Trophoblast cell (in vitro differentiated cells and primary cell): Measurements from ENCODE around the gene CAMK1D.

Source experiments
- DNase-seq, 2 donors: peaks; one replicate each; pipeline ENCODE4 v3.0.0-alpha.2; 2016
- H2AFZ ChIP-seq: 2 replicates; pipeline ENCODE4 v1.6.1; 2013; ENCODE audit warnings: low read length, moderate library complexity, mild to moderate bottlenecking; ENCODE audit not compliant: insufficient read depth, poor library complexity
- H2AK5ac ChIP-seq: 2 replicates; pipeline ENCODE4 v1.6.1; 2013; ENCODE audit warnings: mild to moderate bottlenecking, low read length
- H2BK120ac ChIP-seq: 2 replicates; pipeline ENCODE4 v1.6.1; 2013; ENCODE audit warnings: low read length, mild to moderate bottlenecking, moderate library complexity; ENCODE audit not compliant: insufficient read depth, poor library complexity
- H2BK12ac ChIP-seq: 2 replicates; pipeline ENCODE4 v1.6.1; 2013; ENCODE audit warnings: mild to moderate bottlenecking, low read length, moderate library complexity
- H2BK5ac ChIP-seq: 2 replicates; pipeline ENCODE4 v1.6.1; 2013; ENCODE audit warnings: low read length, low read depth, moderate library complexity, mild to moderate bottlenecking; ENCODE audit not compliant: poor library complexity
- H3K14ac ChIP-seq: 2 replicates; pipeline ENCODE4 v1.6.1; 2013; ENCODE audit warnings: mild to moderate bottlenecking, low read length
- H3K18ac ChIP-seq: 2 replicates; pipeline ENCODE4 v1.6.1; 2013; ENCODE audit warnings: mild to moderate bottlenecking, low read length
- H3K23ac ChIP-seq: 2 replicates; pipeline ENCODE4 v1.6.1; 2013; ENCODE audit warnings: low read length
- H3K27ac ChIP-seq: 2 replicates; pipeline ENCODE4 v1.5.1; 2013; ENCODE audit warnings: low read depth, mild to moderate bottlenecking, inconsistent platforms, low read length, moderate library complexity
- H3K27me3 ChIP-seq: 2 replicates; pipeline ENCODE4 v1.6.1; 2013; ENCODE audit warnings: inconsistent platforms, mild to moderate bottlenecking, low read length, moderate library complexity; ENCODE audit not compliant: insufficient read depth
- H3K36me3 ChIP-seq, 2 experiments: 1 replicate in 1 of 2; 2 replicates in 1 of 2; pipeline ENCODE4 v1.6.1; 2013; ENCODE audit warnings: low read length in 2 of 2, mild to moderate bottlenecking in 2 of 2, moderate library complexity in 1 of 2; ENCODE audit not compliant: insufficient read depth in 2 of 2, control insufficient read depth in 1 of 2
- H3K4ac ChIP-seq: 2 replicates; pipeline ENCODE4 v1.6.1; 2013; ENCODE audit warnings: low read depth, mild to moderate bottlenecking, low read length, moderate library complexity
- H3K4me1 ChIP-seq, 2 experiments: 1 replicate in 1 of 2; 2 replicates in 1 of 2; pipeline ENCODE4 v1.6.1; 2013; ENCODE audit warnings: low read length in 2 of 2, mild to moderate bottlenecking in 2 of 2, moderate library complexity in 1 of 2; ENCODE audit not compliant: insufficient read depth in 2 of 2, control insufficient read depth in 1 of 2
- H3K4me2 ChIP-seq: 2 replicates; pipeline ENCODE4 v1.6.1; 2013; ENCODE audit warnings: inconsistent platforms, mild to moderate bottlenecking, low read length, moderate library complexity
- H3K4me3 ChIP-seq: 2 replicates; pipeline ENCODE4 v1.5.1; 2013; ENCODE audit warnings: mild to moderate bottlenecking, low read depth, low read length, inconsistent platforms
- H3K79me1 ChIP-seq: one replicate; pipeline ENCODE4 v1.6.1; 2013; ENCODE audit warnings: low read length
- H3K79me2 ChIP-seq: 2 replicates; pipeline ENCODE4 v1.6.1; 2013; ENCODE audit warnings: low read length, mild to moderate bottlenecking; ENCODE audit not compliant: control insufficient read depth, insufficient read depth, poor library complexity
- H3K9ac ChIP-seq: 2 replicates; pipeline ENCODE4 v1.6.1; 2013; ENCODE audit warnings: mild to moderate bottlenecking, low read length
- H3K9me3 ChIP-seq: 2 replicates; pipeline ENCODE4 v1.6.1; 2013; ENCODE audit warnings: low read depth, mild to moderate bottlenecking, control low read depth, inconsistent platforms, low read length; ENCODE audit not compliant: insufficient read depth
- H4K12ac ChIP-seq: 2 replicates; pipeline ENCODE4 v1.6.1; 2013; ENCODE audit warnings: low read depth, mild to moderate bottlenecking, low read length, moderate library complexity
- H4K8ac ChIP-seq: 2 replicates; pipeline ENCODE4 v1.6.1; 2013; ENCODE audit warnings: low read depth, mild to moderate bottlenecking, low read length, moderate library complexity
- H4K91ac ChIP-seq: one replicate; pipeline ENCODE4 v1.6.1; 2013; ENCODE audit warnings: low read depth, mild to moderate bottlenecking, low read length, moderate library complexity
- WGBS: extraction: QIAGEN DNeasy Blood & Tissue Kit; methylation state at CpG from one replicate; pipeline ENCODE4 v1.1.7; 2013; ENCODE audit warnings: missing lambda C conversion rate; ENCODE audit not compliant: insufficient read length, insufficient coverage; ENCODE audit errors: extremely low coverage; 5-methylcytosine and 5-hydroxymethylcytosine counted together

CAMK1D gene

GRCh38 chr10:12394241-12395033, 45.1 kb downstream of the CAMK1D start:
- H4K91ac ChIP-seq, result no peak overlapping the region
- no peak for DNase-seq
- no peak overlapping the region for H2AK5ac ChIP-seq
- H4K12ac ChIP-seq, result no peak overlapping the region
- no peak overlapping the region for H2BK5ac ChIP-seq
- no peak overlapping the region for H3K9ac ChIP-seq
- no peak overlapping the region for H3K14ac ChIP-seq
- no peak overlapping the region for H2AFZ ChIP-seq
- no peaks in the 10 kb centered on the region for H3K4me1 ChIP-seq
- H3K9me3 ChIP-seq, result peaks cover 4% of the 10 kb centered on the region
- no peak overlapping the region for H2BK12ac ChIP-seq
- no peak overlapping the region for H3K4me3 ChIP-seq
- no peaks in the 10 kb centered on the region for H3K79me1 ChIP-seq
- no peaks in the 10 kb centered on the region for H3K36me3 ChIP-seq
- H3K27me3 ChIP-seq, result no peaks in the 10 kb centered on the region
- H3K27ac ChIP-seq, result no peak overlapping the region
- no peak overlapping the region for H2BK120ac ChIP-seq
- WGBS, result no CpG with 5 or more reads among the region's 8 CpGs
- H3K4me2 ChIP-seq, result no peak overlapping the region
- H4K8ac ChIP-seq, result no peak overlapping the region
- H3K23ac ChIP-seq, result no peak overlapping the region
- no peak overlapping the region for H3K4ac ChIP-seq
- H3K18ac ChIP-seq, result no peak overlapping the region
- H3K79me2 ChIP-seq, result no peaks in the 10 kb centered on the region

GRCh38 chr10:12396093-12396492, 46.7 kb downstream of the CAMK1D start:
- Histone ChIP-seq H3K27ac (no peak overlapping the region), H3K9ac (no peak overlapping the region), H3K79me1 (no peaks in the 10 kb centered on the region), H3K14ac (no peak overlapping the region), H2BK5ac (no peak overlapping the region), H3K36me3 (no peaks in the 10 kb centered on the region), H4K8ac (no peak overlapping the region), H3K27me3 (no peaks in the 10 kb centered on the region), H3K4me3 (no peak overlapping the region), H2AK5ac (no peak overlapping the region), H3K18ac (no peak overlapping the region), H2BK12ac (no peak overlapping the region), H3K4me2 (no peak overlapping the region), H3K4me1 (no peaks in the 10 kb centered on the region), H2AFZ (no peak overlapping the region), H3K79me2 (no peaks in the 10 kb centered on the region), H4K91ac (no peak overlapping the region), H3K23ac (no peak overlapping the region), H2BK120ac (no peak overlapping the region), H3K9me3 (peaks cover 4% of the 10 kb centered on the region), H4K12ac (no peak overlapping the region), H3K4ac (no peak overlapping the region)
- no CpG with 5 or more reads among the region's 9 CpGs for WGBS
- no peak for DNase-seq

- Histone ChIP-seq H3K14ac (no peak overlapping the region), H2BK12ac (no peak overlapping the region), H2AFZ (no peak overlapping the region), H3K18ac (no peak overlapping the region), H3K27ac (no peak overlapping the region), H4K12ac (no peak overlapping the region), H4K8ac (no peak overlapping the region), H4K91ac (no peak overlapping the region), H3K23ac (no peak overlapping the region), H3K36me3 (no peaks in the 10 kb centered on the region), H3K4me1 (no peaks in the 10 kb centered on the region), H3K27me3 (no peaks in the 10 kb centered on the region), H2AK5ac (no peak overlapping the region), H3K4me2 (no peak overlapping the region), H3K79me1 (no peaks in the 10 kb centered on the region), H3K4ac (no peak overlapping the region), H2BK120ac (no peak overlapping the region), H3K9me3 (peaks cover 4% of the 10 kb centered on the region), H3K9ac (no peak overlapping the region), H3K79me2 (no peaks in the 10 kb centered on the region), H3K4me3 (no peak overlapping the region), H2BK5ac (no peak overlapping the region)
- no peak for DNase-seq
- no CpG with 5 or more reads among the region's 6 CpGs for WGBS
Measured at GRCh38 chr10:12396567-12396966, 47.2 kb downstream of the CAMK1D start.

- WGBS, result no CpG with 5 or more reads among the region's 10 CpGs
- Histone ChIP-seq H3K27me3 (no peaks in the 10 kb centered on the region), H3K79me1 (no peaks in the 10 kb centered on the region), H2AK5ac (no peak overlapping the region), H3K4me3 (no peak overlapping the region), H3K4me1 (no peaks in the 10 kb centered on the region), H3K79me2 (no peaks in the 10 kb centered on the region), H3K23ac (no peak overlapping the region), H4K12ac (no peak overlapping the region), H3K4me2 (no peak overlapping the region), H3K4ac (no peak overlapping the region), H4K91ac (no peak overlapping the region), H4K8ac (no peak overlapping the region), H3K9ac (no peak overlapping the region), H3K18ac (no peak overlapping the region), H3K36me3 (no peaks in the 10 kb centered on the region), H3K9me3 (peaks cover 4% of the 10 kb centered on the region), H2AFZ (no peak overlapping the region), H3K14ac (no peak overlapping the region), H2BK120ac (no peak overlapping the region), H2BK12ac (no peak overlapping the region), H3K27ac (no peak overlapping the region), H2BK5ac (no peak overlapping the region)
- no peak for DNase-seq
Measured at GRCh38 chr10:12397147-12397896, 48.0 kb downstream of the CAMK1D start.
